ENCODE measurements around the gene SERTAD4. TPM values are rescaled to one million over a fixed set of nuclear protein-coding genes. Genes with fewer than 3 reads are reported as not detected.
A peak's percentile ranks its signal among the peaks of the same experiment; 100 is the strongest.

The SERTAD4 gene
- total and polyA plus RNA-seq, 5 donors = 1.9 to 16.4 (median 11.4) TPM

DNA sequence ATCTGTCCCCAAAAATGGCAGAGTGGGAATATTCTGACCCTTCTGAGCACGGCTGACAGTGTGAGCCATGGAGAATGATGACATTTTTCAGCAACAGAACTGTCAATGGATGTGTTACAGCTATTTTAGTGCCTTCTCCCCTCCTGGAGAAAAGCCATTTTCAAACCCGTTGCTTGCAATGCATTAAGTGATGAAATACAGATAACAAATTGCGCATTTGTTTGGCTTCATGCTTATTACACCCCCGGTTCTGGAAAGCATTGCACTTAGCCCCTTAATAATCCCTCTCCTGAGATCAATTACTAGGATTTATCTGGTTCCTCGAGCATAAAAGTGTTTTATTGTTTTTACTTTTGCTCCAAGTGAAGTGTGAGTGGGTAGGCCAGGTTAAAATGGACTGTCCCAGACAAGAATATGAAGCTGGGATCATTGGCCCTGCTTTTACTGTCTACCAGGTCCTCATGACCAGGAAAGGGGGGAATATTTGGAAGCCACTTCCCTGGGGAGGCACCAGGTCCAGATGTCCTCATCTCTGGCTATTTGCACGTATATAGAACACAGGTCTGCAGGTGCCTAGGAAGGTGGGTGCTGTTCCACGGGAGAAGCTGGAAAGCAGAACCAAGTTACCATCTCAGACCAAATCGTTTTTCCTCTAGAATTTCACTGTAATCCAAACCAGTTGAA, 58.6 kb downstream of the SERTAD4 start:
- no peaks in the 10 kb centered on the region for H3K27me3 ChIP-seq (ENCODE audit: control insufficient read depth, insufficient read depth)
- intact Hi-C loops (cut with DNase I) = loop anchor here in 2 of 4 donors (5.0 to 10.0 kb wide), 2 partner anchors 56 to 59 kb away; partner anchors contain the start of gene SERTAD4 (in 2 of the 2)
- H3K9me3 ChIP-seq (ENCODE audit: control insufficient read depth, low read length) = no peaks in the 10 kb centered on the region
- peak overlapping the region; percentile 22 for H3K27ac ChIP-seq (ENCODE audit: low read length)
- no peak overlapping the region for H3K4me3 ChIP-seq (ENCODE audit: low read length)
- ATAC-seq = no peak
- peaks cover 2% of the 10 kb centered on the region for H3K4me1 ChIP-seq (ENCODE audit: control insufficient read depth, insufficient read depth, low read length)
- DNase-seq = no peak
- WGBS = 45% methylated on average over 8 of the region's 8 CpGs

DNA sequence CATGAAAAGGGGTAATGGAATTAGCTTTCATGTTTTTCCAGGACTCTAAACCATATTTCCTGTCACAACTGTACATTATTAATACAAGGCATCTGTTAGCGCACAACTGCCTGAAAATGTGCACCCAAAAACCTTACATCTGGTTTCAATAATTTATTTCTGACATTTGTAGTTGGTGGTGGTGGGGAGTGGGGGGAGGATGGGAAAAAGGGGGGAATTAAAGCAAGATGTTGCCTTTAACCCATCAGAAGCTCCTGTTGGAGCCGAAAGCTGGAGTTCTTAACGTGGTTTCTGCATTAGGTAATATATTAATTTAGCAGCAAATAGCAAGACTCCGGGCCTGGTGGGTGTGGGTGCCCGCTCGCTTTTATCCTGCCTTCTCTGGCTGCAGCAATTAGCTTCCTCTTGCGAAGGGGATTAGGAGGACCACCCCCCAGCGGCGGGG, 59.2 kb downstream of the SERTAD4 start:
- Histone ChIP-seq H3K27me3 (ENCODE audit: control insufficient read depth, insufficient read depth) (no peaks in the 10 kb centered on the region), H3K4me1 (ENCODE audit: control insufficient read depth, insufficient read depth, low read length) (peaks cover 2% of the 10 kb centered on the region), H3K9me3 (ENCODE audit: control insufficient read depth, low read length) (no peaks in the 10 kb centered on the region), H3K4me3 (ENCODE audit: low read length) (peak overlapping the region; percentile 47), H3K27ac (ENCODE audit: low read length) (peak overlapping the region; percentile 13)
- WGBS = 18% methylated on average over 9 of the region's 9 CpGs
- DNase-seq = no peak
- intact Hi-C loops (cut with DNase I) = loop anchor here in 2 of 4 donors (5.0 to 10.0 kb wide), 2 partner anchors 57 to 60 kb away; partner anchors contain the start of gene SERTAD4 (in 2 of the 2)
- ATAC-seq = peak in 1 of 2 donors; percentile 2

DNA sequence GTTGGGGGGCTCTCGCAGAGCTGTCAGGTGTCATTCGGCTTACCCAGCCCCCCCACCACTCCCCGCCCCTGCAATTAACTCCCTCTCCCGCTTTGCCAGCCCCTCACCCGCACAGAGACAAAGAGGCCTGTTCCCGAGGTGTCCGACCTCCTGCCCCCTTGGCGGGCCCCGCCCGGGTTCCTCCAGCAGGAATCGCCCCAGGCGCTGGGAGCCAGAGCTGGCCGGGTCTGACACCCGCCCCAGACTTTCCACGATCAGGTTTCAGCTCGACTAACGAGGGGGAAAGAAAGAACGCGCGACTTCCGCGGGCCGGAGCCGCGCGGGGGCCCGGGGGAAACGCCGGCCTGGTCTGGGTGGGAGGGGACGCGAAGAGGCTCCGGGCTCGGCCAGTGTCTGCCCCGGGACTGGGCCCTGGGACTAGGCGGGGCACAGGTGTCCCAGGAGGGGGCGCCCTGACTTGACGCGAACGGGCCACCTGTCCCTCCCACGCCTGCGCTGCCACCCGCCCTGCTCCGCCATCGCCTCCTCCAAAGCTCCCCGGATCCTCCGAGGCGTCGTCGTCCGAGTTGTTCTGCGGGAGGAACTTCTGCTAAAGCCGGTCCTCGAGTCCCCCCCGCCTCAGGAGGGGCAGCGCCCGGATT, 59.8 kb downstream of the SERTAD4 start:
- ATAC-seq = peak; percentile 56 to 72

GRCh38 chr1:210293171-210293607, 60.6 kb downstream of the SERTAD4 start:
- Histone ChIP-seq H3K4me1 (ENCODE audit: control insufficient read depth, insufficient read depth, low read length) (peaks cover 2% of the 10 kb centered on the region), H3K4me3 (ENCODE audit: low read length) (no peak overlapping the region), H3K27me3 (ENCODE audit: control insufficient read depth, insufficient read depth) (no peaks in the 10 kb centered on the region), H3K27ac (ENCODE audit: low read length) (peak overlapping the region; percentile 9), H3K9me3 (ENCODE audit: control insufficient read depth, low read length) (no peaks in the 10 kb centered on the region)
- WGBS = 46% methylated on average over 7 of the region's 7 CpGs
- ATAC-seq (peak; percentile 84 to 87), DNase-seq (peak; percentile 88 to 94 (median 90))
- intact Hi-C loops (cut with DNase I) = loop anchor here in 2 of 4 donors (5.0 to 10.0 kb wide), 2 partner anchors 58 to 61 kb away; partner anchors contain the start of gene SERTAD4 (in 2 of the 2)

More for the DNA sequence above, 59.8 kb downstream of the SERTAD4 start:
- no peaks in the 10 kb centered on the region for H3K9me3 ChIP-seq (ENCODE audit: control insufficient read depth, low read length)
- intact Hi-C loops (cut with DNase I) = loop anchor here in 2 of 4 donors (5.0 to 10.0 kb wide), 2 partner anchors 58 to 60 kb away; partner anchors contain the start of gene SERTAD4 (in 2 of the 2)
- H3K27me3 ChIP-seq (ENCODE audit: control insufficient read depth, insufficient read depth) = no peaks in the 10 kb centered on the region
- DNase-seq = peak; percentile 59 to 86 (median 84)
- peaks cover 2% of the 10 kb centered on the region for H3K4me1 ChIP-seq (ENCODE audit: control insufficient read depth, insufficient read depth, low read length)
- 2% methylated on average over 56 of the region's 56 CpGs for WGBS
- peak overlapping the region; percentile 13 for H3K27ac ChIP-seq (ENCODE audit: low read length)
- peak overlapping the region; percentile 47 for H3K4me3 ChIP-seq (ENCODE audit: low read length)

DNA sequence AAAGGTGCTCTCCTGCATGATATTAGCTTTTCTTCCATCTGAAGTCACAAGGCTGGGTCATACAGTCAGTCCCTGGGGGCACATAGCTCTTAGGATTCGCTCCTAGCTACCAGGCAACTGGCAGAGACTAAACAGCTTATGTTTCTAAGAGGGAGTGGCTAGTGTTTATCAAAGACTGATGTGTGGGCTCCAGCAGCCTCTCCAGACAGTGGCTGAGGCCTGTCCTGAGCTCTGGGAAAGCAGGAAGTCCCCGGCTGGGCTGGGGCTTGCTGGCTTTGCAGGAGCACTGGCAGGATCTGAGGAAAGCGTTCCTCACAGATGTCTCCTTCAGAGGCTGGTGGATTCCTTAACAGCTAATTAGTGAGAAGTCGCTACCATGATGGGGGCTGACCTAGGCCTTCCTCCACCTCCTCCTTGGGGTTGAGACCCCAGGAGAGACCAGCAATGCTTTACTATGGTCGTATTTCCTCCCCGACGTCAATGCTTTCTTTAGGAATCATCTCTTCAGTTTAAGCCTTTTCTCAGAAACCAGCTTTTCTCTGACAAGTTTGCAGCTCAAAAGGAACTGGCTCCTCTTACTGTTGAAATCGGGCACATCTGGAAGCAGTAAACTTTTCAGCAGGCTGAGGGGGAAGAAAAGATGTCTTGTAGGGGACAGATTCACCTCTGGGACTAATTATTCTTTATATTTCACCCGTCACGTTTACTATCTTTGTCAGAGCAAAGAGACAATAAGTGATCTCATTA, 62.6 kb downstream of the SERTAD4 start:
- peak; percentile 81 to 86 for ATAC-seq
- no peak overlapping the region for H3K4me3 ChIP-seq (ENCODE audit: low read length)
- H3K4me1 ChIP-seq (ENCODE audit: control insufficient read depth, insufficient read depth, low read length) = peaks cover 2% of the 10 kb centered on the region
- 32% methylated on average over 10 of the region's 10 CpGs for WGBS
- peak; percentile 79 to 92 (median 88) for DNase-seq
- H3K27me3 ChIP-seq (ENCODE audit: control insufficient read depth, insufficient read depth) = no peaks in the 10 kb centered on the region
- intact Hi-C loops (cut with DNase I) = loop anchor here in 2 of 4 donors (5.0 to 10.0 kb wide), 2 partner anchors 60 to 63 kb away; partner anchors contain the start of gene SERTAD4 (in 2 of the 2)
- peak overlapping the region; percentile 11 for H3K27ac ChIP-seq (ENCODE audit: low read length)
- no peaks in the 10 kb centered on the region for H3K9me3 ChIP-seq (ENCODE audit: control insufficient read depth, low read length)

Other genes with a start within 250 kb of the SERTAD4 start
- 1 to 10 TPM; 2.2 to 2.8 (median 2.5) TPM for gene HHAT, start 96.1 kb downstream of the SERTAD4 start, total RNA-seq
- 1.6 TPM for gene HHAT, start 96.1 kb downstream of the SERTAD4 start, polyA plus RNA-seq

Data from right cardiac atrium (tissue), 5 donors.